Spleen (tissue), 7 donors: ENCODE data around the gene ITLN2.

ENCODE experiments used
- POLR2A ChIP-seq, 3 donors: fragments of 450-650 bp; IDR thresholded peaks; one replicate each; pipeline ENCODE4 v1.5.1; 2017; ENCODE audit warnings: antibody characterized with exemption in 3 of 3, mild to moderate bottlenecking in 1 of 3
- TF ChIP-seq, protein P1 (sequence below), 11 experiments: fragments of 200-600 bp in 7 of 11; fragments of 450-650 bp in 4 of 11; sonication (generic) in 4 of 11; IDR thresholded peaks in 8 of 11; conservative IDR thresholded peaks in 3 of 11; 1 replicate in 7 of 11; 2 replicates in 4 of 11; pipeline versions ENCODE4 v1.4.0 to v1.8.0; 2016 to 2021; ENCODE audit warnings: antibody characterized with exemption in 11 of 11, inconsistent platforms in 4 of 11, mild to moderate bottlenecking in 1 of 11
- donor health status: DM: no; HTN: no; CAD: no; lungs with moderate emphysema.
- donor health status: DM: no; HTN: no; CAD: no.
- donor health status: DM: no; HTN: no; CAD: no.

DNA sequence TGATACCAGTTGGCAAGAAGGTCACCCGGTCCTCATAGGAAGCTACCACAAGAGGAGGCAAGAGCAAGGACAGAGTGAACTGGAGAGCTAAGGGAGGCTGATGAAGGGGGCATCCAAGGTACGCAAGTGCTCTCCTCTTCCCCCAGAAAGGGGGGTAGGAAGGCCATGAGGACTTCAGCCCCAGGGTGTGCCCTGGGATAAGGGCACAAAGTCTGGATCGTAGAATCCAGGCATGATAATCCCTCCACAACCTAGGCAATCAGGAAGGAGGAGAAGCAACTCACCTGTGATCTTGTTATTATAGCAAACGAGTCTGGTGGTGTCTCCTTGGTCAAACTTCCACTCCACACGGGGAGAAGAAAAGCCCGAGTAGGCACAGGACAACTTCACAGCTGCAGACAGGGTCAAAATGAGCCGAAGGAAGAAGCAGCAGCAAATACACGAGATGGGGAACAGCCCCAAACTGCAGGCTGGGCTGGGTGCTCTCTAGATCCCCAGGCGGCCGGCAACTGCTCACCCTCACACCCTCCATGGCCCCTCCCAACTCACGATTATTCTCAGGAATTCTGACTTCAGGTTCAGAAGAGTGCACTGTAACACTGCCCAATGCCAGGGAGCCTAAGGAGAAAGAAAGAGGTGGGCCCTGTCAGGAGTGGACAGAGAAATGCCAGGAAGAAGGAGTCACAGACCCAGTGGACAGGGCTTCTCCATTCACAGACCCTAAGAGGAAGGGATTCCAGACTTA is 46.3 kb upstream of the ITLN2 start:
- TF ChIP-seq, protein P1, sequence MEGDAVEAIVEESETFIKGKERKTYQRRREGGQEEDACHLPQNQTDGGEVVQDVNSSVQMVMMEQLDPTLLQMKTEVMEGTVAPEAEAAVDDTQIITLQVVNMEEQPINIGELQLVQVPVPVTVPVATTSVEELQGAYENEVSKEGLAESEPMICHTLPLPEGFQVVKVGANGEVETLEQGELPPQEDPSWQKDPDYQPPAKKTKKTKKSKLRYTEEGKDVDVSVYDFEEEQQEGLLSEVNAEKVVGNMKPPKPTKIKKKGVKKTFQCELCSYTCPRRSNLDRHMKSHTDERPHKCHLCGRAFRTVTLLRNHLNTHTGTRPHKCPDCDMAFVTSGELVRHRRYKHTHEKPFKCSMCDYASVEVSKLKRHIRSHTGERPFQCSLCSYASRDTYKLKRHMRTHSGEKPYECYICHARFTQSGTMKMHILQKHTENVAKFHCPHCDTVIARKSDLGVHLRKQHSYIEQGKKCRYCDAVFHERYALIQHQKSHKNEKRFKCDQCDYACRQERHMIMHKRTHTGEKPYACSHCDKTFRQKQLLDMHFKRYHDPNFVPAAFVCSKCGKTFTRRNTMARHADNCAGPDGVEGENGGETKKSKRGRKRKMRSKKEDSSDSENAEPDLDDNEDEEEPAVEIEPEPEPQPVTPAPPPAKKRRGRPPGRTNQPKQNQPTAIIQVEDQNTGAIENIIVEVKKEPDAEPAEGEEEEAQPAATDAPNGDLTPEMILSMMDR (IDR thresholded peaks at IDR 0.05 in 8 of 11, conservative IDR thresholded peaks at IDR 0.05 in 3 of 11) = no peak
- TF ChIP-seq POLR2A (IDR thresholded peaks at IDR 0.05) = no peak
